HG02759 (cell line): ENCODE measurements around the gene OR8B4.
"Not testable (repeated sequence)": the region's sequence is repeated elsewhere in the genome, so short reads cannot be mapped to it uniquely, and the experiment has no call there.

Source experiments
- ATAC-seq: cut with Tn5 transposase; IDR thresholded peaks from one replicate; pipeline ENCODE4 v1.9.1; 2021; ENCODE audit warnings: mild to moderate bottlenecking, moderate library complexity; ENCODE audit not compliant: unreplicated experiment

Gene OR8B4

GRCh38 chr11:124424384-124424921, at the start of gene OR8B4:
OR8B4 (minus strand) TSS chr11:124424871; CDS start chr11:124424871, 0 bp downstream.
- no peak for ATAC-seq

- ATAC-seq: no peak
These were observed 49.4 kb upstream of the OR8B4 start for GRCh38 chr11:124474079-124474478.

- ATAC-seq: no peak
These were observed 48.8 kb upstream of the OR8B4 start for GRCh38 chr11:124473476-124473875.

- no peak for ATAC-seq
These were observed 46.0 kb upstream of the OR8B4 start for GRCh38 chr11:124470561-124471227.

GRCh38 chr11:124467381-124467927, 42.8 kb upstream of the OR8B4 start:
- no peak for ATAC-seq

GRCh38 chr11:124465368-124465767, 40.7 kb upstream of the OR8B4 start:
- ATAC-seq: no peak

GRCh38 chr11:124463990-124464389, 39.3 kb upstream of the OR8B4 start:
- no peak for ATAC-seq

GRCh38 chr11:124463324-124463723, 38.7 kb upstream of the OR8B4 start:
- ATAC-seq: no peak

- no peak for ATAC-seq
These were observed 35.8 kb upstream of the OR8B4 start for GRCh38 chr11:124460459-124460858.

- not testable (repeated sequence) for ATAC-seq
These were observed 34.7 kb upstream of the OR8B4 start for GRCh38 chr11:124459379-124459778.

- ATAC-seq: no peak
These were observed 29.9 kb upstream of the OR8B4 start for GRCh38 chr11:124454552-124454951.

GRCh38 chr11:124446916-124447315, 22.2 kb upstream of the OR8B4 start:
- ATAC-seq: no peak

GRCh38 chr11:124445646-124446150, 21.0 kb upstream of the OR8B4 start, which contains the start of gene OR8B8:
OR8B8 (minus strand) TSS chr11:124445696; CDS start chr11:124441085, 4,611 bp downstream.
- no peak for ATAC-seq

- ATAC-seq: no peak
These were observed 18.2 kb upstream of the OR8B4 start for GRCh38 chr11:124442847-124443246.

- no peak for ATAC-seq
These were observed 17.8 kb upstream of the OR8B4 start for GRCh38 chr11:124442442-124442841.

GRCh38 chr11:124441519-124441918, 16.8 kb upstream of the OR8B4 start:
- ATAC-seq: no peak

- ATAC-seq: no peak
These were observed 16.4 kb upstream of the OR8B4 start for GRCh38 chr11:124441081-124441480.

- ATAC-seq: no peak
These were observed 15.9 kb upstream of the OR8B4 start for GRCh38 chr11:124440608-124441007.

GRCh38 chr11:124434699-124435098, 10.0 kb upstream of the OR8B4 start:
- ATAC-seq: no peak

GRCh38 chr11:124429599-124429998, 4.9 kb upstream of the OR8B4 start:
- ATAC-seq: no peak

- ATAC-seq: no peak
These were observed 3.6 kb downstream of the OR8B4 start for GRCh38 chr11:124421043-124421442.

- ATAC-seq: no peak
These were observed 9.2 kb downstream of the OR8B4 start for GRCh38 chr11:124415356-124415923.
